NB4 (cell line): ENCODE results near the gene SMO.
"Not testable (repeated sequence)": the region's sequence is repeated elsewhere in the genome, so short reads cannot be mapped to it uniquely, and the experiment has no call there.

Source experiments
- POLR2A ChIP-seq: IDR thresholded peaks from 2 replicates; pipeline ENCODE4 v1.6.1; 2011; ENCODE audit warnings: mild to moderate bottlenecking; ENCODE audit not compliant: insufficient read length; ENCODE audit errors: extremely low read depth
- TF ChIP-seq, protein P1 (sequence below): IDR thresholded peaks from one replicate; pipeline ENCODE4 v1.5.1; 2012; ENCODE audit warnings: low read depth, low read length

DNA sequence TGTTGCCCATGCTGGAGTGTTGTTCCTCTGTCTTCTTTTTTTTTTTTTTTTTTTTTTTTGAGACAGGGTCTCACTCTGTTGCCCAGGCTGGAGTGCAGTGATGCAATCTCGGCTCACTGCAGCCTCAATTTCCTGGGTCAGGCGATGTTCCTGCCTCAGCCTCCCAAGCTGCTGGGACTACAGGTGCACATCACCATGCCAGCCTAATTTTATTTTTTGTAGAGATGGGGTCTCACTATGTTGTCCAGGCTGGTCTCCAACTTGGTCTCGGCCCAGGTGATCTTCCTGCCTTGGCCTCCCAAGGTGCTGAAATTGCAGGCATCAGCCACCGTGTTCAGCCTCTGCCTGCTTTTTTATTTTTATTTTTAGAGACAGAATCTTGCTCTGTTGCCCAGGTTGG, 30.7 kb downstream of the SMO start:
- TF ChIP-seq, protein P1, sequence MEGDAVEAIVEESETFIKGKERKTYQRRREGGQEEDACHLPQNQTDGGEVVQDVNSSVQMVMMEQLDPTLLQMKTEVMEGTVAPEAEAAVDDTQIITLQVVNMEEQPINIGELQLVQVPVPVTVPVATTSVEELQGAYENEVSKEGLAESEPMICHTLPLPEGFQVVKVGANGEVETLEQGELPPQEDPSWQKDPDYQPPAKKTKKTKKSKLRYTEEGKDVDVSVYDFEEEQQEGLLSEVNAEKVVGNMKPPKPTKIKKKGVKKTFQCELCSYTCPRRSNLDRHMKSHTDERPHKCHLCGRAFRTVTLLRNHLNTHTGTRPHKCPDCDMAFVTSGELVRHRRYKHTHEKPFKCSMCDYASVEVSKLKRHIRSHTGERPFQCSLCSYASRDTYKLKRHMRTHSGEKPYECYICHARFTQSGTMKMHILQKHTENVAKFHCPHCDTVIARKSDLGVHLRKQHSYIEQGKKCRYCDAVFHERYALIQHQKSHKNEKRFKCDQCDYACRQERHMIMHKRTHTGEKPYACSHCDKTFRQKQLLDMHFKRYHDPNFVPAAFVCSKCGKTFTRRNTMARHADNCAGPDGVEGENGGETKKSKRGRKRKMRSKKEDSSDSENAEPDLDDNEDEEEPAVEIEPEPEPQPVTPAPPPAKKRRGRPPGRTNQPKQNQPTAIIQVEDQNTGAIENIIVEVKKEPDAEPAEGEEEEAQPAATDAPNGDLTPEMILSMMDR, result not testable (repeated sequence)
- not testable (repeated sequence) for TF ChIP-seq POLR2A
